ENCODE measurements around the gene PKP1.

PKP1 gene

DNA sequence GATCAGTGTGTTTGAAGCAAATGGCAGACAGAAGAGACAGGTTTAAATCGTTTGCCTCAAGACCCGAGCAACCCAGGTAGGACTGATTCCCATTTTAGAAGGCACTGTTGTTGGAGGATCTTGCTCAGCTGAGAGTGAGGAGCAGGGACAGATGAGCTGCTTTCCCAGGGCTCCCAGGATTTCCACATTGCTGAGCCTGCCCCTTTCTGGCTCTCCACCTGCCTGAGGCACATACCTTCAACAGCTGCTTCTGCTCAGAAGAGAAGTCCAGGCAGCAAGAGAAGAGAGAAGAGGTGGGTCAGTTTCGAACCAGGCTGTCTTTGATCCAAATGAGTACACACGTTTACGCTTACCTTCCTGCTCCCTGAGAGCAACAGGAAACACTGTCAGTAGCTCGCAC, 88.5 kb downstream of the PKP1 start:
- DNase-seq = no peak
- no peaks in the 10 kb centered on the region for H3K9me3 Mint-ChIP-seq
- no peak overlapping the region for H3K27ac Mint-ChIP-seq
- H3K27me3 Mint-ChIP-seq = peaks cover 38% of the 10 kb centered on the region
- no peak overlapping the region for H3K4me3 Mint-ChIP-seq
- no peaks in the 10 kb centered on the region for H3K4me1 Mint-ChIP-seq (ENCODE audit: low read depth)
- H3K36me3 Mint-ChIP-seq (ENCODE audit: low read depth) = no peaks in the 10 kb centered on the region

DNA sequence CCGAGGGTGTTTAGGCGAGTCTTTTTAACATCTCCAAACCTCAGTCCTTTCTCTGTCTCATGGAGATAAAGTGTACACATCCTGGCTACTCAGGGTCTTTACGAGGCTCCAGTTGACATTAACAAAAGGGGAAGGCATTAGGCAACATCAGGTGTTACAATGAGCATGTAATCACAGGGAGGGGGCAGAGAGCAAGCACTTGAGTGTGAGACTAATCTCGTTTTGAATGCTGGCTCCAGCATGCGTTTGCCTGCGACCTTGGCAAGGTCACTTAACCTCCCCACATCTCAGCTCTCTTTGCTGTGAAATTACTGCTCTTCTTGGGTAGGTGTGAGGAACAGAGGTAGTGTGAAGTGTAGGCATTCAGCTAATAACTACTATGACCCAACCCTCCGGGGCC, 91.1 kb downstream of the PKP1 start:
- Mint-ChIP-seq H3K4me3 (no peak overlapping the region), H3K4me1 (ENCODE audit: low read depth) (no peaks in the 10 kb centered on the region), H3K27ac (no peak overlapping the region), H3K9me3 (no peaks in the 10 kb centered on the region), H3K36me3 (ENCODE audit: low read depth) (no peaks in the 10 kb centered on the region), H3K27me3 (peaks cover 22% of the 10 kb centered on the region)
- no peak for DNase-seq

DNA sequence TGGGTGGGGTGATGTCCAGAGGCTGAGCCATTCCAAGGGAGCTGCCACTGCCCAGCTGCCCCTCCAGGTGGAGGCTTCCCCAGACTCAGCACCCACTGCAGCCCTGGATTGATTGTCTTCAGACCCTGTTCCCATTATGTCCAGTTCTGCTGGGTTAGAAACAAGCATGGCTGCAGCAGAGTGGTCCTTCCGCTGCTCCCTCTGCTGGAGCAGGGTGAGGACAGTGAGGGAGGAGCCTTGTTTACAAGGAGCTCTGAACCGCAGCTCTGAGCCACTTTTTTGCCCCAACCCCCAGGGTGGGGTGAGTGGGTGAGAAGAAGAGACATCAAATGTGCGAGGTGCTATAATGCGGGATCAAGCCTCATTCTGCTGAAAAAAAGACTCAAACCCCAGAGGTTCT, 91.9 kb downstream of the PKP1 start:
- Mint-ChIP-seq H3K36me3 (ENCODE audit: low read depth) (no peaks in the 10 kb centered on the region), H3K4me1 (ENCODE audit: low read depth) (no peaks in the 10 kb centered on the region), H3K27me3 (peaks cover 19% of the 10 kb centered on the region), H3K27ac (no peak overlapping the region), H3K4me3 (no peak overlapping the region), H3K9me3 (no peaks in the 10 kb centered on the region)
- no peak for DNase-seq

DNA sequence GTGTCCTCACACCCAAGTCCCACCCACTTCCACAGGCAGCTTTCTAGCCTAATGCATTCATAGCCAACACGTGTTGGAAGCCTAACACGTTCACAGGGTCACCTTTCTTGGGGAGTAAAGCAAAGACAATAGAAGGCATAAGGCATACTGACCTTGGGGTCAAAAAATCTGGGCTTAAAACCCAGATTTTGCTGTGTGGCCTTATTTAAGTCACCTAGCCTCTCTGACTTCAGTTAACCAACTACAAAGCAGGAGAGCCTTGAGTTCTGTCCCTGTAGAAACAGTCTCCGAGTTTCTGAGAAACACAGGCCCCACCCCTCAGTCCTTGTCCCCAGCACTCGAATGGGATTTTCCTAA, 92.8 kb downstream of the PKP1 start:
- no peak for DNase-seq
- H3K36me3 Mint-ChIP-seq (ENCODE audit: low read depth) = no peaks in the 10 kb centered on the region
- no peaks in the 10 kb centered on the region for H3K9me3 Mint-ChIP-seq
- peaks cover 15% of the 10 kb centered on the region for H3K27me3 Mint-ChIP-seq
- no peak overlapping the region for H3K27ac Mint-ChIP-seq
- H3K4me3 Mint-ChIP-seq = no peak overlapping the region
- H3K4me1 Mint-ChIP-seq (ENCODE audit: low read depth) = no peaks in the 10 kb centered on the region

DNA sequence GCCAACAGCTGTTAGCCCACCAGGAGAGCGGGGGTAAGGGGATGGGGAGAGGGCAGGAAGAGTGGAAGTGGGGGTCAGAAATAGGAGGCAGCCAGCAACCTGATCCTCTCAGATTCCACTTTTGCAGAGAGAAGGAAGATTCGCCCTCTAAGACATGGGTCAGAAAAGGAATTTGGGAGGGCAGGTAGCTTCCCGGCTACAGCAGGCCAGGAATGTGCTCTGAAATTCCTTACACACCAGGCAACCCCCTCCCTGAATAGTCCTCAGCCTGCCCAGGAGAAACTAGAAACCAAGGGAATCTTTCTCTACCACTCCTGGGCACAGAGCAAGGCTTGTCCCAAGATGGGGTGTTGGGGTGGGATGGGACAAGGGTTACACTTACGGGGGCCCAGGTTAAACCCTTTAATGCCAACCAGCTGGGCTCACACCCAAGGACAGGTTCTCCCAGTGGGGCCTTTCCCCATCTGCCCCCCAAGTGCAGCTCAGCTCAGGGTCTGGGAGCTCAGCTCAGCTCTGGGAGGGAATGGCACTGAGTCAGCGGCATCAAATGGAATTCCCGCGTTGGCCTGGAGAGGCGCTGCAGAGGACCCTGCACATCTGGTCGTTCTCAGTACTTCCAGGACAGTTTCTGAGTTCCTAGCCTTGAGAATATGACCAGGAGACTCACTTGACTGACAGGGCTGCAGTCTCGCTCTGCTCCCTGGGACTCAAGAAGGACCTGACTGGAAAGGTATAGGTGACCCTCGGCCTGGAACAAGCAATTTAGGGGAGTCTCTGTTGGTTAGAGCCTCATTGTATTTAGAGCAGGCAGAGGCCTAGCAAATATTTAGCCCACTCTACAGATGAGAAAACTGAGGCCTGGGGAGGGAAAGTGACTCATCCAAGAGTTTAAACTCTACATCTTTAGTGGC, 93.4 kb downstream of the PKP1 start:
- no peaks in the 10 kb centered on the region for H3K9me3 Mint-ChIP-seq
- no peak for DNase-seq
- H3K27ac Mint-ChIP-seq = no peak overlapping the region
- H3K27me3 Mint-ChIP-seq = peaks cover 15% of the 10 kb centered on the region
- H3K4me3 Mint-ChIP-seq = no peak overlapping the region
- no peaks in the 10 kb centered on the region for H3K36me3 Mint-ChIP-seq (ENCODE audit: low read depth)
- H3K4me1 Mint-ChIP-seq (ENCODE audit: low read depth) = no peaks in the 10 kb centered on the region

DNA sequence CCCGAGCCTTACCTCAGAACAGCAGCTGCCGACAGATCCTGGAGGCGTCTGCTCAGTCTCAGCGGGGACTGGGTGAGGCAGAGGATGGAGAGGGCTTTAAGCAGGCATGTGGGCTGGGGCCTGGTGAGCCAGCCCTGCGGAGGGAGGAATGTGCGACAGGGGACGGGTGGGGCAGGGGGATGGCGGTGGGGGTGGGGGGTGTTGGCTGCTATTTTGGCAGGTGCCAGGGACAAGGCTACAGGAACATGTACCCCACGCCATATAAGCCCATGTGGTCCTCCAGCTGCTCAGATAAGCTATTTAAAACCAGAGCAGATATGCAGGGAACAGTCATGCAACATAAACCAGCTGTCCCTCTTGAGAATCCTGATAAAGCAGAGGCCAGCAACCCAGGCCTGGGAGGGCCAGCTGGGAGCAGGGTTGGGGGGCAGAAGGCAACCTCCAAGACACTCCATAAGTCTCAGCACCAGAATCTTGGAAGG, 94.3 kb downstream of the PKP1 start, which contains the start of gene TNNT2:
Gene TNNT2 (minus strand): TSS at position 70 of the 482 bp plus-strand sequence. CDS start 4,426 bp downstream, outside the sequence.
- no peak for DNase-seq
- no peaks in the 10 kb centered on the region for H3K9me3 Mint-ChIP-seq
- H3K27ac Mint-ChIP-seq = no peak within 1 kb of the TSS
- no peaks in the 10 kb centered on the region for H3K4me1 Mint-ChIP-seq (ENCODE audit: low read depth)
- no peak within 1 kb of the TSS for H3K4me3 Mint-ChIP-seq
- no peaks in the 10 kb centered on the region for H3K36me3 Mint-ChIP-seq (ENCODE audit: low read depth)
- peaks cover 8% of the 10 kb centered on the region for H3K27me3 Mint-ChIP-seq

DNA sequence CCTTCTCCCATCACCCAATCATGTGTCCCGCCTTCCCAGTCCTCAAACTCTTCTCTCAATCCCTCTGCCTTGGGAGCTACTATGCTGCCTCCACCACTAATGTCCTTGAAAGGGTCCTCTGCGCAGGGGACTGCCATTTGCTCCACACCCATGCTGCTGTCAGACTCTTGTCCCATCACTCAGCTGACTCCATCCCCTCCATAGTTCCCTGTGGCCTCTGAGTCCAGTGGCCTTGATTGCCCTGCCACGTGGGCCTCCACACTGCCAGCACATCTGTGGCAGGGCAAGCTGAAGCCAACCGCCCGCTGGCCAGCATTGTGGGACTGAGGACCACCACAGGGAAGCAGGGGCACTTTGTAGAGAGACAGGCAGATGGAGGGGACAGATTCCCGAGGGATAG, 95.5 kb downstream of the PKP1 start:
- Mint-ChIP-seq H3K36me3 (ENCODE audit: low read depth) (no peaks in the 10 kb centered on the region), H3K4me1 (ENCODE audit: low read depth) (no peaks in the 10 kb centered on the region), H3K9me3 (no peaks in the 10 kb centered on the region), H3K4me3 (no peak overlapping the region), H3K27ac (no peak overlapping the region), H3K27me3 (peaks cover 5% of the 10 kb centered on the region)
- no peak for DNase-seq

DNA sequence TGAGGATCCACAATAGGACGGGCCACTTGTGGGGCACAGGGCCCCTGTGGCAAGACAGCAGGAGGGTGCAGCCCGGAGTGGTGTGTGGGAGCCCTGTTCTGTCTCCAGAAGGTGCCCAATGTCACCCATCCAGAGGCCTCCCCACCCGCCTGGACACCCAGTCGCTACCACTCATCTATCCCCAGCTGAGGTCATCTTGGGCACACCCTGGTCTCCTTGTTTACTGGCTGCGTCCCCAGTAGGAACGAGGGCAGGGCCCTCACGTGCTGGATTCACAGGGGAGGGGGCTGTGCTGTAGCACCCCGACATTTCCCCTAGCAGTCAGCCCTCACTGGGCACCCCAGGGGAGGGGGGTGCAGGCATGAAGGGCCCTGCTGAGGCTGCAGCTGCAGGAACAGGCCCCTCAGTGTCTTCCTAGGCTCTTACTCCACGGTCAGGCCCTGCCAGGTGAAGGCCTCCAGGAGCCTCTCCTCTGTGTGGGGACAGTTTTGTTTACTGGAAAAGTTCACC, 96.5 kb downstream of the PKP1 start:
- Mint-ChIP-seq H3K27ac (no peak overlapping the region), H3K4me3 (no peak overlapping the region), H3K9me3 (no peaks in the 10 kb centered on the region), H3K4me1 (ENCODE audit: low read depth) (no peaks in the 10 kb centered on the region), H3K36me3 (ENCODE audit: low read depth) (no peaks in the 10 kb centered on the region), H3K27me3 (peaks cover 5% of the 10 kb centered on the region)
- no peak for DNase-seq

DNA sequence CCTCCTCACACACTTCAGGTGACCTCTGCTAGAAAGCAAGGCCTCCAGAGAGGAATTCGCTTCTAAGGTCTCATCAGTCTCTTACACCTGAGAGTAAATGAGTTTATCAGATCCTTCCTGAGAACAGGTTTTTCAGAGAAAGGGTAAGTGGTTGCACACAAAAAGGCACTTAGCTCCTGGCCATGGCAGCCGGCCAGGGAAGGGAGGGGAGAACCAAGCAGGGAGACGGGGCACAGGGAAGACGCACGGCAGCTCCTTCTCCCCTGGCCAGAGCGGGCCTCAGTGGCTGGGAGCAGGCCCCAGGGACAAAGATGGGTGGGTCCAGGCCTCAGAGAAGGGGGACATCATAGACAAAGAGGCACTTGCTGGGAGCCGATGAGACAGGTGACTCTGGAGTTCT, 97.8 kb downstream of the PKP1 start:
- peaks cover 8% of the 10 kb centered on the region for H3K27me3 Mint-ChIP-seq
- DNase-seq = no peak
- no peaks in the 10 kb centered on the region for H3K36me3 Mint-ChIP-seq (ENCODE audit: low read depth)
- H3K4me3 Mint-ChIP-seq = no peak overlapping the region
- no peaks in the 10 kb centered on the region for H3K4me1 Mint-ChIP-seq (ENCODE audit: low read depth)
- no peaks in the 10 kb centered on the region for H3K9me3 Mint-ChIP-seq
- H3K27ac Mint-ChIP-seq = no peak overlapping the region

Measured in activated T-cell treated with anti-CD3 and anti-CD28 coated beads, Interleukin-2, amount 50 U/mL, for 24 hours (primary cell).